Measurements from ENCODE around the gene RBP3.

DNA sequence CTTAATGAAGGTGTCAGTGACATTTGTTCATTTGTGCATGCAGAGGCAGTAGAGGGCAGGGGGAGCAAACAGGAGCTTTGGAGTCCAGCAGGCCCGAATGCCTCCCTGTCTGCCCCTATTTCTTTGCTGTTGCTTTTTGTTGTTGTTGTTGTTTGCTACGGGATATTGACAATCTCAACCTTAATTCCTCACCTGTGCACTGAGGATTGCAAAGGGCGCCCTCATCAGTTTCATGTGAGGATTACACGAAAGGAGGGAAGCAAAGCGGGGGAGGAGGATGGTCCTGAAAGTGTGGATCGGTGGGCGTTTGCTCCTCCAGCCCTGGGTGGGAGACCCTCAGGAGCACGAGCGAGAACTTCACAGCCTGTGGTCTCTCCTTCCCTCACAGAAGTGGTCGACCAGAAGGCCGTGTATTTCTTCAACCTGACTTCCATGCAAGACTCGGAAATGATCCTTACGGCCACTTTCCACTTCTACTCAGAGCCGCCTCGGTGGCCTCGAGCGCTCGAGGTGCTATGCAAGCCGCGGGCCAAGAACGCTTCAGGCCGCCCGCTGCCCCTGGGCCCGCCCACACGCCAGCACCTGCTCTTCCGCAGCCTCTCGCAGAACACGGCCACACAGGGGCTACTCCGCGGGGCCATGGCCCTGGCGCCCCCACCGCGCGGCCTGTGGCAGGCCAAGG lies 38.6 kb upstream of the RBP3 start:
- TF ChIP-seq, protein P1, sequence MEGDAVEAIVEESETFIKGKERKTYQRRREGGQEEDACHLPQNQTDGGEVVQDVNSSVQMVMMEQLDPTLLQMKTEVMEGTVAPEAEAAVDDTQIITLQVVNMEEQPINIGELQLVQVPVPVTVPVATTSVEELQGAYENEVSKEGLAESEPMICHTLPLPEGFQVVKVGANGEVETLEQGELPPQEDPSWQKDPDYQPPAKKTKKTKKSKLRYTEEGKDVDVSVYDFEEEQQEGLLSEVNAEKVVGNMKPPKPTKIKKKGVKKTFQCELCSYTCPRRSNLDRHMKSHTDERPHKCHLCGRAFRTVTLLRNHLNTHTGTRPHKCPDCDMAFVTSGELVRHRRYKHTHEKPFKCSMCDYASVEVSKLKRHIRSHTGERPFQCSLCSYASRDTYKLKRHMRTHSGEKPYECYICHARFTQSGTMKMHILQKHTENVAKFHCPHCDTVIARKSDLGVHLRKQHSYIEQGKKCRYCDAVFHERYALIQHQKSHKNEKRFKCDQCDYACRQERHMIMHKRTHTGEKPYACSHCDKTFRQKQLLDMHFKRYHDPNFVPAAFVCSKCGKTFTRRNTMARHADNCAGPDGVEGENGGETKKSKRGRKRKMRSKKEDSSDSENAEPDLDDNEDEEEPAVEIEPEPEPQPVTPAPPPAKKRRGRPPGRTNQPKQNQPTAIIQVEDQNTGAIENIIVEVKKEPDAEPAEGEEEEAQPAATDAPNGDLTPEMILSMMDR (IDR thresholded peaks at IDR 0.05) = no peak
- TF ChIP-seq POLR2AphosphoS5 (IDR thresholded peaks at IDR 0.05) (no peak), POLR2A (IDR thresholded peaks at IDR 0.05) (no peak)

Data from stomach (tissue), 4 donors.